Activated CD4-positive, alpha-beta T cell treated with anti-CD3 and anti-CD28 coated beads, Interleukin-2, Interleukin-6, amounts not matched to agents 100 ng/mL and 50 ng/mL, durations not matched to agents 16 hours and 8 hours (primary cell): ENCODE data around the gene RADX.

Experiments used
- DNase-seq: peaks from one replicate; pipeline ENCODE4 v3.0.0-alpha.2; 2020

The RADX gene

GRCh38 chrX:106696502-106696901 lies 84.7 kb downstream of the RADX start:
- no peak for DNase-seq

- no peak for DNase-seq
These were observed 86.9 kb downstream of the RADX start for GRCh38 chrX:106698693-106699092.

- DNase-seq, result no peak
These were observed 90.9 kb downstream of the RADX start for GRCh38 chrX:106702636-106703035.

- DNase-seq, result no peak
These were observed 94.7 kb downstream of the RADX start for GRCh38 chrX:106706466-106706865.

- no peak for DNase-seq
These were observed 96.1 kb downstream of the RADX start for GRCh38 chrX:106707771-106708454.

GRCh38 chrX:106710771-106711170 lies 99.0 kb downstream of the RADX start:
- DNase-seq, result no peak

- DNase-seq, result no peak
These were observed 99.6 kb downstream of the RADX start for GRCh38 chrX:106711375-106711774.

GRCh38 chrX:106716004-106716403 lies 104.2 kb downstream of the RADX start:
- DNase-seq, result no peak

- no peak for DNase-seq
These were observed 104.7 kb downstream of the RADX start for GRCh38 chrX:106716463-106716862.

GRCh38 chrX:106718709-106719108 lies 106.9 kb downstream of the RADX start:
- no peak for DNase-seq

- no peak for DNase-seq
These were observed 114.2 kb downstream of the RADX start for GRCh38 chrX:106725931-106726330.

- peak; percentile 35 for DNase-seq
These were observed 115.0 kb downstream of the RADX start, which contains the start of gene RNF128 for GRCh38 chrX:106726485-106727437. Gene RNF128, plus strand, starts transcription at chrX:106726701. Its CDS starts 213 bp downstream, at chrX:106726914.

GRCh38 chrX:106728337-106728736 lies 116.6 kb downstream of the RADX start:
- no peak for DNase-seq
